Activated CD8-positive, alpha-beta memory T cell treated with anti-CD3 and anti-CD28 coated beads for 48 hours (primary cell): ENCODE measurements around the gene SGSM1.

Experiments
- DNase-seq, 3 experiments: peaks; one replicate each; pipeline ENCODE4 v3.0.0-alpha.2; 2020; ENCODE audit warnings: low read depth in 2 of 3, low spot score in 2 of 3

The SGSM1 gene, protein sequence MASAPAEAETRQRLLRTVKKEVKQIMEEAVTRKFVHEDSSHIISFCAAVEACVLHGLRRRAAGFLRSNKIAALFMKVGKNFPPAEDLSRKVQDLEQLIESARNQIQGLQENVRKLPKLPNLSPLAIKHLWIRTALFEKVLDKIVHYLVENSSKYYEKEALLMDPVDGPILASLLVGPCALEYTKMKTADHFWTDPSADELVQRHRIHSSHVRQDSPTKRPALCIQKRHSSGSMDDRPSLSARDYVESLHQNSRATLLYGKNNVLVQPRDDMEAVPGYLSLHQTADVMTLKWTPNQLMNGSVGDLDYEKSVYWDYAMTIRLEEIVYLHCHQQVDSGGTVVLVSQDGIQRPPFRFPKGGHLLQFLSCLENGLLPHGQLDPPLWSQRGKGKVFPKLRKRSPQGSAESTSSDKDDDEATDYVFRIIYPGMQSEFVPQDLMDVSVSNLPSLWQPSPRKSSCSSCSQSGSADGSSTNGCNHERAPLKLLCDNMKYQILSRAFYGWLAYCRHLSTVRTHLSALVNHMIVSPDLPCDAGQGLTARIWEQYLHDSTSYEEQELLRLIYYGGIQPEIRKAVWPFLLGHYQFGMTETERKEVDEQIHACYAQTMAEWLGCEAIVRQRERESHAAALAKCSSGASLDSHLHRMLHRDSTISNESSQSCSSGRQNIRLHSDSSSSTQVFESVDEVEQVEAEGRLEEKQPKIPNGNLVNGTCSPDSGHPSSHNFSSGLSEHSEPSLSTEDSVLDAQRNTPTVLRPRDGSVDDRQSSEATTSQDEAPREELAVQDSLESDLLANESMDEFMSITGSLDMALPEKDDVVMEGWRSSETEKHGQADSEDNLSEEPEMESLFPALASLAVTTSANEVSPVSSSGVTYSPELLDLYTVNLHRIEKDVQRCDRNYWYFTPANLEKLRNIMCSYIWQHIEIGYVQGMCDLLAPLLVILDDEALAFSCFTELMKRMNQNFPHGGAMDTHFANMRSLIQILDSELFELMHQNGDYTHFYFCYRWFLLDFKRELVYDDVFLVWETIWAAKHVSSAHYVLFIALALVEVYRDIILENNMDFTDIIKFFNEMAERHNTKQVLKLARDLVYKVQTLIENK

DNA sequence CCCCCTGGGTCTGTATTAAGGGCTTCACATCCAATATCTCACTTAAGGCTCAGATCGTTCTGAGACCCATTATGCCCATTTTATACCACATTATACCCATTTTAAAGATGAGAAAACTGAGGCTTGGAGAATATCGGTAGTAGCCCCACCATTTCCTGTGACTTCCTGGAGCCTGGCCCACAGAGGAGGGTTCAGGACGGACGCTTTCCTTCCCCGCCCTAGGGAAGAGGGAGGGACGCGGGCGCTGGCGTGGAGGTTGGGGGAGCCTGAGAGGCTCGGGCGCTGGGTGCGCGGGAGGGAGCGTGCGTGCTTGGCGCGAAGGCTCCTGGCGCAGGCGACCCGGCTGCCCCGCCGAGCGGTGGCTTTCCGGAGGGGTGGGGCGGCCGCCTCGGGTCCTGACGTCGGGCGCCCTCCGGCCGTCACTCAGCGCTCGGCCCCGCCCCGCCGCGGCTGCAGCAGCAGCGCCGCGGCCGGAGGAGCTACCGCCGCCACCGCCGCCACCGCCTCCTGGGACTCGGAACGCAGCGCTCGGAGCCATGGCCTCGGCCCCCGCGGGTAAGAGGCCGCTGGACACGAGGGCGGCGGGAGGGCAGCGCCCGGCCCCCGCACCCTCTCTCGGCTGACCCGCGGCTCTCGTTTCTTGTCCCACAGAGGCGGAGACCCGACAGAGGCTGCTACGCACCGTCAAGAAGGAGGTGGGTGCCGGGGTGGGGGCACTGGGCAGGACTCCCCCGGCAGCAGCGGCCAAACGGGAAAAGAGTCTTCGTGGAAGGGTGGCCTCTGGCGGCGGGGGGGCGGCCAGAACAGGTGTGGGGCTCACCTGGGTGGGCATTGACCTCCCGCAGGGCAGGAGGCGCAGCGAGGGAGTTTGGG lies at the start of gene SGSM1:
Gene SGSM1 (plus strand): TSS at position 422 of the 873 bp plus-strand sequence. CDS start 115 bp downstream, at position 537.
- DNase-seq: peak; percentile 35 to 61 (median 42)

DNA sequence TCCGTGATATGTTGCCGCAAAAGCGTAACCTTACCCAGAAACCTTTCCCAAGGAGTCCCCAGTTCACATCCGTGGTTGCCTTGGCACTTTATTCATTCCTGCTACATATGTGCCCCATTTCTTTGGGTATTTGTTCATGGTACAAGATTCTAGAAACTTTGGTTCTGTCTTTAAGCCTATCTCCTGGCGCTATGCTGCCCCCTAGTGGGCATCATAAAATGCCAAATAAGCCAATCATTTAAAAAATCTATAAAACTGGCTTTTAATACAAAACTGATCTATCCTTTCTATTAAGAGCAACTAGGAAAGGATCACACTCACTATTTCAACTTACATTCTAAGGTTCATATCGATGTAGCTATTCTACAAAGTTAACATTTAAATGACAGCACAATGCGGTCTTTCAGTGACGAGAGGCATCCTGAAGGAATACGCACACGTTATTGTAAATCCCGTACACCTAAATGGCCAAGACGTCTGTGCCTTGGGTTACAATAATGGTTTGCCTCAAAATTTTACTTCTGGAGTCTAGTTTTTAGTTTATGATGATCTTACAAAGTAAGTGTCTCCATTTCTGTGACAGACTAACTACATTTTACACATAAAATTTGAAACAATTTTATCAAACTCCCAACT lies 47.7 kb upstream of the SGSM1 start:
- DNase-seq: peak in 2 of 3 experiments; percentile 22 to 35

DNA sequence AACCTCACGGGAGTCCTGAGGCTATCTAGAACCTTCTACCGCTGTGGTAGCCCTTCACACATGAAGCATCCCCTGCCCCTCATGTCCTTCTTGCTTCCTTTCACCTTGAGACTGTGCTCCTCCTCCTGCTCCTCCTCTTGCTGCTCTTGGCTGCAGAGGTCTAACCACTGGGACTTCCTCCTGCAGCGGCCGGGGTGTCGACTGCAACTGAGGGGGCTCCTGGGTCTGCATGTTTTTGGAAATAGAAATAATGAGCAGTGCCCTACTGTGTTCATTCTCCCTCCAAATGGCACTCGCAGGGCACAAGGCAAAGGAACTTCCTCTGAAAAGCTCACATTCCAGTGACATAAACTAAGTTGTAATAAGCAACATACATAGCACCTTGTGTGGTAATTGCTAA lies 46.2 kb upstream of the SGSM1 start:
- no peak for DNase-seq

DNA sequence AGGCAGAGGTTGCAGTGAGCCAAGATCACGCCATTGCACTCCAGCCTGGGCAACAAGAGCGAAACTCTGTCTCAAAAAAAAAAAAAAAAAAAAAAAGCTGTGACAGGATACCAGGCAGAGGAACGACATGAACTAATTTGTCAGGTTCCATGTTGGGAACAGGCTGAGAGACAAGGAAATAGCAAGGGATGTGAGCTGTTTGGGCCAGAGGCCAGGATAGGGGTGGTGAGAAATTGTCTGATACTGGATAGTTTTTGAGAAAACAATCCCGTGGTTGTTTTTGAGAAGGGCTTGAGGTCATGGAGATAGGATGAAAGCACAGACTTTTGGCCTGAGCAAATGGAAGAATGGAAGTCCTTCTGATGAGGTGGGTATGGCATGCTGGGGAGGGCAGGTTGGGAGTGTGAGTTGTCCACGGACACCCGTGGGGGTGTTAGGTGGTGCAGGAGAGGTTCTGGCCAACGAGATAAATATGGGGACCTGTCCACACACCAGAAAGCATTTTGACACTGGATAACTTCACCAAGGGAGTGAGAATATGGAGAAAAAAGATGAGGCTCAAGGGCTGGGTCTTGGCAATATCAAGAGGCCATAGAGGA lies 45.2 kb upstream of the SGSM1 start:
- DNase-seq: no peak

DNA sequence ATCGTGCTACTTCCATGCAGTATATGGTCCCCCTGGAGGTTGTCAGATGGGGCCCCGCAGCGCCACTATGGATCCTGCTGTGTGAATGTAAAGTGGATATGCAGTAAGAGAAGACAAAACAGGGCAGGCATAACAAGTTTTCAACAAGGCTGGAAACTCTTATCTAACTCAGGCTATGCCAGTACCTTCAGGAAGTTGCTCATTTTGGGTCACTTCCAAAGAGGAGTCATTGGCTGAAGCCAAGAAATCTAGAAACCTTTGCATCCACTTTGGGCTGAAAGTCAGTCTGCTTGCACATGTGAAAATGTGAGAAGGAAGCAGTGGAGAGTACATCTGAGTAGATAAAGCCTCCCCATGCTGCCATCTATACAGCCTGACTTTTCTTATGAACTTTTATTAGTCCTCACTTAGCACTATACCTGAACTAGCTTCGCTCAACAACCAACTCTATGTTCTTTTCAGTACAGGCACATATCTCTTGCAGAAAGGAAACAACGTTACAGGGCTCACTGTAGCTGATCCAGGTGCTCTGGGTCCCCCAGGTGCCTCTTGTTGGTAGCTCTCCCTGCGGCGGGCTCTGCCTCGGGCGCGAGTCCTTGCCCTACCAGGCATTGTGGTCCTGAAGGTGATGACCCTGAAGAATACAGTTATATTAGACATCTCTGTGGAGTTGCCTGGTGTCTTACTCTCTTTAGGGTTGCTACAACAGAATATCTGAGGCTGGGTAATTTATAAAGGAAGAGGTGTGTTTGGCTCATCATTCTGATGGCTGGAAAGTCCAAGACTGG lies 43.9 kb upstream of the SGSM1 start:
- DNase-seq: no peak

DNA sequence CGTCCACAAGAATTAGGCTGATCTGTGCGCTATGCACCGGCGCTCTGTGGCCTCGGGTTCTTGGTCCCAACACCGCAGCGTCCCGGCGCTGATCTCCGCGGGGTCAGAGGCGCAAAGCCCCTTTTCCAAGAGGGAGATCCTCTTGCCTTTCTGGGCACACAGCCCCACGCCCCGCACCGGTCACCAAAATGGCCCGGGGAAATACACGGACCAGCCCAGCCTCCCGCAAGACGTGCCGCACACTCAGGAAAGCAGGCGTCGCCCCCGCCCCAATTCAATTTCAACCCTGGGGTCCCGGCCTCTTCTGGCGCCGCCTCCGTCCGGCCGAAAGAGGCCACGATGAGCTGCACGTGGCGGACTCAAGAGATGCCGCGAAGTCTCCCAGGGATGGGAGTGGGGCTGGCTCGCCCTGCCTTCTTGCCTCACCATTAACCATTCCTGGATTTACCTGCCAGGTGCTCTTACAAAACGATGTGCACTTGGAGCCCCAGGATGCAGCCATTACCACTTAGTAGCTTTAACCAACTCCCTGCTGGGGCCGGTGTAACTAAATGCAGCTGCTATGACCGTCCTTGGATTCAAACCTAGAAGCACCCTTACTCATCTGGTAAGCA lies 42.0 kb upstream of the SGSM1 start:
- DNase-seq: no peak

DNA sequence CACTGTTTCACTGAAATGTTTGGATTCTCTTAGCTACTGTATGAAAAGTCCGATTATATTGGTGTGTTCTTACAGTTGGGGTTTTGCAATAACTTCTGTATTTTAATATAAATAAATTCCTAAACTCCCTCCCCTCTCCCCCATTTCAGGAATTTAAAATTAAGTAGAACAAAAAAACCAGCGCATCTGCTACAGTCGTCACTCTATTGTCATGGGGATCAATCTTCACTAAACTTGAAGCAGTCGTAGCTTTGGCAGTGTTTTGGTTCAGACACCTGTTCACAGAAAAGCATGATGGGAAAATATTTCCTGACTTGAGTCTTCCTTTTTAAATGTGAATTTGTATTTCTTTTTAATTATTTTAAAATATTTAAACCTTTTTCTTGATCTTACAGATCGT lies 40.8 kb upstream of the SGSM1 start:
- no peak for DNase-seq

DNA sequence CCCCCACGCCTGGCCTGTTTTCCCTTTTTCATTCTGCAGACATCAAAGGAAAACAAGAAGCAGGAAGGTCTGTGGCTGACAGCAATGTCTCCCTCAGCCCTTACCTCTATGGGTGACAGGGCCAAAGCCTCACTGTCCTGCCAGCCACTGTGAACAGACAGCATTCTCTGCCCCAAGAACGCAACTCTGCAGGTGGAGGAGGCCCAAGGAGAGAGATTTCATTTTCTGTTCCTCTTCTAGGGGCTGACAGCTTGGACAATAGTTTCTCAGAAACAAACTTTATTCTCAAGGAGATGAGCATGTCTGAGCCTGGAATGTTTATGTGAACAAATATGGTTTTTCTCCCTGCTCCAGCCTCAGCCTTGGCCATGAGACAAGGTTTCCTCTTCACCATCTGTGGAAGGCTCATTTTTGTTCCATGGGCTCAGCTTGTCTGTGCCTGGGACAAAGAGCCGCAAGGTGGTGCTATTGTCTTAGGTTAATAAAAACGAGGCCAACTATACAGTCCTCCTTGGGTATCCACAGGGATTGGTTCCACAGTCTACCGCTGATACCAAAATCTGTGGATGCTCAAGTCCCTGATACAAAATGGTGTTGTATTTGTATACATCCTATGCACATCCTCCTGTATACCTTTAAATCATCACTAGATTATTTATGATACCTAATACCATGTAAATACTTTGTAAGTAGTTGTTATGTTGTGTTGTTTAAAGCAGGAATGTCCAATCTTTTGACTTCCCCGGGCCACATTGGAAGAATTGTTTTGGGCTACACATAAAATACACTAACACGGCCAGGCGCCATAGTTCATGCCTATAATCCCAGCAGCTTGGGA lies 37.3 kb upstream of the SGSM1 start:
- peak in 1 of 3 experiments; percentile 19 for DNase-seq

DNA sequence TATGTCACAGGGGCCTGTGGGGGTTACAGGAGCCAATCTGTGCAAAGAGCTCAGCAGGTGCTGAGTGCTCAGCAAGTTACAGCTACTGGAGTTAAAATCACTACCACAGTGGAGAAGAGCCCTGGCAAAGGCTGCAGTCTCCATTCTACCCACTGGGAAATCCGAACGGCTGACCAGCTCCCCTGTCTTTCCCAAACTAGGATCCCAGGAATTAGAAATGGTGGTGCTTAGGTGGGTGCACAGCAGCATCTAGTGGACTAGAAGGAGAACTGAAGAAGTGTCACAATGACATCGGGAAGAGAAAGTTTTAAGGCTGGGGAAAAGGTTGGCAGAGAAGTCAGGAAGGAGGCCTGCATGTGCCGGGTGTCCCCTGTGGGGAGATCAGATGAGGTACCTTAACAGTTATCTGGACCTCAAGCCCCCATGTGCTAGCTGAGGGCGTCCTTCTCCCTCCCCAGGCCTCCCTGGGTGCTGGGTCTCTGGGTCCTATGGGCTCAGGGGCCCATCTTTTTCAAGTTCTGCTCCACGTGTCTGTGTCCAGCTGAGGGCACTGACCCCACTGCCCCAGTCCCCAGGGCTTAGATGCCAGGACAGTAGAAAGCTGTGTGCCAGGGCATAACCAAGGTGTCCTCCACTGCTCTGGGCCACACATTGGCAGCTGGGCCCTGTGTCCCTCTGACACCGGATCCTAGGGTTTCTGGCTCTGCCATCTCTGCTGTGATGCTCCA lies 33.4 kb upstream of the SGSM1 start:
- DNase-seq: no peak

DNA sequence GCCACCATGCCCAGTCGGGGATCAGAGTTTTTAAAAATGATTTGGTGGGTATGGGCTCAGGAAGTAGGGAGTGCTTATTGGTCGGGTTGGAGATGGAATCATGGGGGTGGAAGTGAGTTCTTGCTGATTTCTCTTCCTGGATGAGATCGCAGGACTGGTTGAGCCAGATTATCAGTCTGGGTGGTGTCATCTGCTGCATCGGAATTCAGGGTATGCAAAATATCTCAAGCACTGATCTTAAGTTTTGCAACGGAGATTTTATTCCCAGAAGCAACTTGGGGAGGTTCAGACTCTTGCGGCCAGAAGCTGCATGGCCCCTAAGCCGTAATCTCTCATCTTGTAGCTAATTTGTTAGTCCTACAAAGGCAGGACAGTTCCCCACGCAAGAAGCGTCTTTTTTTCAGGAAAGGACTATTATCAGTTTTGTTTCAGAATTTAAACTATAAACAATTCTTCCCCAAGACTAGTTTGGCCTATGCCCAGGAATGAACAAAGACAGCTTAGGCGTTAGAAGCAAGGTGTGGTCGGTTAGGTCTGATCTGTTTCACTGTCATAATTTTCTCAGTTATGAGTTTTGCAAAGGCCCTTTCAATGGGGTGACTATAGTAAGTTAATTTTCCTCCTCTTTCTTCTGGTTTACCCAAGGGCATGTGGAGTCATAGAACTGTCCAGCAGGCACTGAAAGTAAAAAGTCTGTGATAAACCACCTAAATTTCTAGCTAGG lies 30.1 kb upstream of the SGSM1 start:
- DNase-seq: no peak

DNA sequence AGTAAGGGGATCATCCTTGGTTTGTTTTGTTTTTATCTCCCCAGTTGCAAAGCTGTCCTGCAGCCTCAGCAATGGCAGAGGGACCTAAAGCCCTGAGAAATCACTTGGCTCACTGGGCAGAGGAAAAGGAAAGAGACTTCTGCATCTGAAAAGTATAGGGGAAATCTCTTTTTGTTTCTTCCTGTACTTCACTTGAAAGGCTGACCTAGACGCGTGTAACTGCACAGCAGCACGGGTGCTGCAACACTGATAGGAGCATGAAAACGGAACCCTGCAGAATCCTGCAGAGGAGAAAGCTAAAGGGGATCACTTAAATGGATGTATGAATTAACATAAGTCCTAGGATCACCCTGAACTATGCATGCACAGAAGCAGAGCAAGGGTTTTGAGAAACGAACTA lies 29.5 kb upstream of the SGSM1 start:
- DNase-seq: no peak

DNA sequence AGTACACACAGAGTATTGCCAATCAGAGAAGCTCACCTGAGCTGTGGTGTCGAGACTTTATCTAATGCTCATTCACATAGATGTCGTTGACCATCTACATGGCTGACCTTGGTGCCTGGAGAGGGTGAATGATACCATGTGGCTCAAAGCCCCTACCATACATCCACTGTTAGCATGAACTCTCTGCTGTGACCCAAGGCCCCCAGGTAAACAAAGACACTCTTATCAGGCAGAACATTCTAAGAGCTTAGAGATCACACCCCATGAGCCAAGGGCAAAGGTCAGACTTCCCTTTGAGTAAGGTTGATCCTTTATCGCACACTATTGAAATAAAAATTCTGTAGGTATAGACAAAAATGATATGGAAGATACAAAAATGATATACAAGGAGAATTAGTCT lies 16.5 kb upstream of the SGSM1 start:
- DNase-seq: no peak

DNA sequence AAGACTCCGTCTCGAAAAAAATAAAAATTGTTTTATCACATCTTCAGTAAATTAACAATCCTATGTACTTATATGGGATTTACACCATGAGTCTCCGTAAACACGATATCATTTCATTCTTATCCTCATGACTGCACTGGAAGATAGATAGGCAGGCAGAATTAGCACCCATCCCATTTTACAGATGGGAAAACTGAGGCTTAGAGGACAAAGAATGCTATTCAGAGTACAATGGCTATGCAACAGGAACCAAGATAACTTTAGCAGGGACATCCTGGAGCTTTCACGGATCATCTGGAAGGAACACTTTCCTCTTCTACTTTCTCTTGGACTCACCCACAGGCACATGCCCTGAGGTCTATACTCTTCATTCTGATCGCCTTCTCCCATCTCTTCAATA lies 14.6 kb upstream of the SGSM1 start:
- DNase-seq: no peak

DNA sequence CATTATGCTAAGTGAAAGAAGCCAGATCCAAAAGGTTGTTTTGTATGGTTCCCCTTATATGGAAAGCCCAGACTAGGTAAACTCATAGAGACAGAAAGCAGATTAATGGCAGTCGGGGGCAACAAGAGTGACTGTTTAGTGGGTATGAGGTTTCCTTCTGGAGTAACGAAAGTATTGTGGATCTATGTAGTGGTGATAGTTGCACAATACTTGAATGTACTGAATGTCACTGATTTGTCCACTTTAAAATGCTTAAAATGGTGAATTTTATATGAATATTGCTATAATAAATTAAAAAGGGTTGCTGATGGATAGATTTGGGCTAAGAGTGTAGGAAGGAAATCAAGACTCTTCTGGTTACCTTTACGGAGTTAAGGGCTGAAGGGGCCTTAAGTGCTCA lies 10.0 kb upstream of the SGSM1 start:
- no peak for DNase-seq

DNA sequence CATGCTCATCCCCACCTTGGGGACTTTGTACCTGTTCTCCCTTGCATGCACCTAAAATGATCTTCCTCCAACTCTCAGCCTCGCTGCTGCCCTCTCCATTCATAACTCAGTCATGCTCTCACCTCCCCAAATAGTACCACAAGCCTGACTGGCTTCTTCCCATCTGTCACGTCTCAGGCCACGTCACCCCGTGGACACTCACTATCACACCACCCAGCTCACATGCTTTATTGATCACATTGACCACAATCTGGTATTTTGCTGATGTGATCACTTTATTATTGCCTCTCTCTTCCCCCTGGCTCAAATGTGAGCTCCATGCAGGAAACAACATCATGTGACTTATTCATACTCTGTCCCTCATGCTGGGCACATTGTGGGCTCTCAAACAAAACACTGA lies 9.2 kb upstream of the SGSM1 start:
- no peak for DNase-seq

DNA sequence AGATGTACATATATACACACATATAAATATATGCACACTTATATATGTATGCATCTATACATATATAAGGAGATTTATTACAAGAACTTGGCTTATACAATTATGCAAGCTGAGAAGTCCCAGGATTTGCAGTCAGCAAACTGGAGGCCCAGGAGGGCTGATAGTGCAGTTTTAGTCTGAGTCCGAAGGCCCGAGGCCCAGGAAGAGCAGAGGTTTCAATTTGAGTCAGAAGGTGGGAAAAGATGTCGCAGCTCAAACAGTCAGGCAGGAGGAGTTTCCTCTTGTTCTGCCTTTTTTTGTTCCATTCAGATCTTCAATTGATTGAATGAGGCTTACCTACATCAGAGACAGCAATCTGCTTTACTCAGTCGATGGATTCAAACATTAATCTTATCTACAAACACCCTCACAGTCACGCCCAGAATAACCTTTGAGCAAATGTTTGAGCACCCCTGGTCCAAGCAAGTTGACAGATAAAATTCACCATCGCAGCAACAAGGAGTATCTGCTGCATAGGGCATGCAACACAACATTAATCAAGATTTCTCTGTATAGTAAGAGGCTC lies 4.0 kb upstream of the SGSM1 start:
- DNase-seq: no peak
